Endothelial cell of umbilical vein (primary cell): ENCODE results near the gene NAV3. TPM values are rescaled to one million over a fixed set of nuclear protein-coding genes. Genes with fewer than 3 reads are reported as not detected.

ENCODE experiments used
- BruUV-seq: library from RNA; stranded (reverse); fragments of 400-500 nt; replicated peaks from 2 replicates; lab custom pipeline; 2021; lab: Mats Ljungman, UMichigan
- CTCF ChIA-PET: fragments of 300-600, 350-600 bp; sonication (Branson Sonifier 250); formaldehyde crosslinking; loops from one replicate; lab custom pipeline; 2021; ENCODE audit warnings: antibody characterized with exemption, inconsistent platforms; lab: Charles Lee
- POLR2A ChIA-PET: fragments of 300-600, 350-600 bp; sonication (Branson Sonifier 250); formaldehyde crosslinking; loops from one replicate; lab custom pipeline; 2021; ENCODE audit warnings: antibody characterized with exemption, inconsistent platforms; lab: Charles Lee
- DNase-seq: peaks from one replicate; pipeline ENCODE4 v3.0.0-alpha.2; 2011; ENCODE audit warnings: low read depth, low spot score
- FAIRE-seq: peaks from 2 replicates; lab custom pipeline; 2011; peaks lifted over from hg19 to GRCh38; lab: Jason Lieb, UNC
- H2AFZ ChIP-seq: 2 replicates; pipeline ENCODE4 v1.6.0; 2012; ENCODE audit warnings: low read depth, low read length, control low read depth, inconsistent platforms
- H3K27ac ChIP-seq: 2 replicates; pipeline ENCODE4 v1.5.1; 2011; ENCODE audit warnings: low read depth, mild to moderate bottlenecking, control low read depth, low read length, moderate library complexity; ENCODE audit not compliant: insufficient read depth
- H3K27me3 ChIP-seq, 2 experiments: 2 replicates each; pipeline versions ENCODE4 v1.6.0 to v1.6.1; 2011; ENCODE audit warnings: low read length in 2 of 2, mixed read lengths in 1 of 2; ENCODE audit not compliant: control insufficient read depth in 2 of 2, insufficient read depth in 2 of 2
- H3K36me3 ChIP-seq, 2 experiments: 2 replicates in 1 of 2; 3 replicates in 1 of 2; pipeline ENCODE4 v1.5.1; 2011; ENCODE audit warnings: low read length in 2 of 2, mild to moderate bottlenecking in 1 of 2, moderate library complexity in 1 of 2; ENCODE audit not compliant: control insufficient read depth in 2 of 2, insufficient read depth in 2 of 2; ENCODE audit errors: extremely low read depth in 1 of 2
- H3K4me1 ChIP-seq: 3 replicates; pipeline ENCODE4 v1.5.1; 2011; ENCODE audit warnings: mild to moderate bottlenecking, low read length; ENCODE audit not compliant: control insufficient read depth, insufficient read depth; ENCODE audit errors: extremely low read depth
- H3K4me2 ChIP-seq: 2 replicates; pipeline ENCODE4 v1.6.1; 2011; ENCODE audit warnings: low read length, control low read depth, mixed read lengths; ENCODE audit not compliant: insufficient read depth
- H3K4me3 ChIP-seq, 3 experiments: fragments of 200-600 bp in 1 of 3; sonication (generic), shearing (Covaris generic) in 1 of 3; replicated peaks in 1 of 3; 2 replicates each; pipeline ENCODE4 v1.5.1; 2011 to 2016; ENCODE audit warnings: control low read depth in 3 of 3, low read length in 3 of 3, mild to moderate bottlenecking in 2 of 3, inconsistent platforms in 1 of 3, low read depth in 1 of 3, moderate library complexity in 1 of 3; ENCODE audit not compliant: insufficient read depth in 1 of 3
- H3K79me2 ChIP-seq: 2 replicates; pipeline ENCODE4 v1.6.0; 2012; ENCODE audit warnings: low read length, inconsistent platforms; ENCODE audit not compliant: control insufficient read depth, insufficient read depth
- H3K9ac ChIP-seq: replicated peaks from 2 replicates; pipeline ENCODE3; 2011; ENCODE audit warnings: low read length, control low read depth; ENCODE audit not compliant: insufficient read depth; ENCODE audit errors: extremely low read depth
- H3K9me1 ChIP-seq: replicated peaks from 3 replicates; pipeline ENCODE4 v1.6.0; 2011; ENCODE audit warnings: mild to moderate bottlenecking, low read length; ENCODE audit not compliant: control insufficient read depth, insufficient read depth; ENCODE audit errors: extremely low read depth
- H3K9me3 ChIP-seq: replicated peaks from 2 replicates; pipeline ENCODE4 v1.5.1; 2012; ENCODE audit warnings: low read length, inconsistent platforms; ENCODE audit not compliant: control insufficient read depth, insufficient read depth
- H4K20me1 ChIP-seq: replicated peaks from 2 replicates; pipeline ENCODE3; 2011; ENCODE audit warnings: mild to moderate bottlenecking, low read length; ENCODE audit not compliant: control insufficient read depth, insufficient read depth; ENCODE audit errors: extremely low read depth
- EZH2 ChIP-seq: IDR thresholded peaks from 2 replicates; pipeline ENCODE4 v1.6.1; 2012; ENCODE audit warnings: borderline replicate concordance, low read depth, mild to moderate bottlenecking, moderate library complexity, low read length, inconsistent platforms; ENCODE audit not compliant: severe bottlenecking
- FOS ChIP-seq: IDR thresholded peaks from 2 replicates; pipeline ENCODE4 v1.6.1; 2011; ENCODE audit warnings: mild to moderate bottlenecking, low read length, moderate library complexity, borderline replicate concordance; ENCODE audit not compliant: insufficient read depth
- GATA2 ChIP-seq: IDR thresholded peaks from 2 replicates; pipeline ENCODE4 v1.7.0; 2011; ENCODE audit warnings: low read depth, mild to moderate bottlenecking, moderate library complexity, mixed read lengths, low read length; ENCODE audit not compliant: insufficient read length, insufficient read depth
- JUN ChIP-seq: IDR thresholded peaks from 2 replicates; pipeline ENCODE4 v1.6.1; 2011; ENCODE audit warnings: borderline replicate concordance, low read depth; ENCODE audit not compliant: insufficient read length, insufficient read depth
- MYC ChIP-seq: IDR thresholded peaks from one replicate; pipeline ENCODE4 v1.6.1; 2011; ENCODE audit warnings: mild to moderate bottlenecking, low read depth, low read length
- POLR2A ChIP-seq: IDR thresholded peaks from 2 replicates; pipeline ENCODE4 v1.6.1; 2012; ENCODE audit warnings: low read depth, mild to moderate bottlenecking, control low read depth, low read length
- POLR2AphosphoS5 ChIP-seq: IDR thresholded peaks from 2 replicates; pipeline ENCODE4 v1.6.1; 2012; ENCODE audit warnings: low read depth, mild to moderate bottlenecking, control low read depth, low read length, moderate library complexity; ENCODE audit not compliant: insufficient read depth
- dilution Hi-C: fragments of 300-500 bp; cut with MboI; formaldehyde crosslinking; loops from one replicate; pipeline ENCODE4 v1.15.0; 2019; ENCODE audit warnings: low sequenced_read_pairs; ENCODE audit not compliant: extremely low pct_ligation_motif_present
- intact Hi-C: fragments of 100-400 bp; cut with micrococcal nuclease; formaldehyde crosslinking; loops from one replicate; pipeline ENCODE4 v1.10.0; 2022
- polyA plus RNA-seq, 4 experiments: library from polyadenylated mRNA; depleted of rRNA in 3 of 4; stranded (reverse) in 3 of 4; unstranded in 1 of 4; fragments of >200 nt; gene quantifications; 2 replicates each; pipeline versions ENCODE4 v1.2.1 to v1.2.3, GENCODE V29; 2011 to 2012; ENCODE audit warnings: missing spikeins in 1 of 4
- total RNA-seq: library from RNA; stranded (reverse); gene quantifications from 2 replicates; pipeline ENCODE4 v1.2.3, GENCODE V29; 2021
- TF ChIP-seq, protein P1 (sequence below): IDR thresholded peaks from 2 replicates; pipeline ENCODE4 v1.6.1; 2011; ENCODE audit not compliant: insufficient read depth, insufficient read length
- TF ChIP-seq, protein P2 (sequence below), 2 donors: IDR thresholded peaks; 1 replicate in 1 of 2; 2 replicates in 1 of 2; pipeline ENCODE4 v1.5.1; 2011; ENCODE audit warnings: low read length in 2 of 2, mild to moderate bottlenecking in 2 of 2, moderate library complexity in 2 of 2, control low read depth in 1 of 2, inconsistent platforms in 1 of 2, low read depth in 1 of 2; ENCODE audit not compliant: insufficient read depth in 1 of 2; ENCODE audit errors: extremely low read depth in 1 of 2

Gene NAV3
- total and polyA plus RNA-seq, 2 donors (not counting 3 experiments of a cell fraction or from before 2014, with no cell fraction given), result 6.7 to 40.1 TPM

GRCh38 chr12:77980782-77981181 lies 150.1 kb downstream of the NAV3 start:
- no peaks in the 10 kb centered on the region for H3K9me1 ChIP-seq
- H3K27ac ChIP-seq, result peak overlapping the region; percentile 17
- peak overlapping the region; percentile 66 for H3K4me2 ChIP-seq
- H2AFZ ChIP-seq, result no peak overlapping the region
- peaks cover 45% of the 10 kb centered on the region for H3K79me2 ChIP-seq
- FAIRE-seq, result no peak
- H3K36me3 ChIP-seq, result no peaks in the 10 kb centered on the region
- no peak overlapping the region for H3K4me3 ChIP-seq
- H3K9ac ChIP-seq, result no peak overlapping the region
- no peaks in the 10 kb centered on the region for H4K20me1 ChIP-seq
- ChIA-PET CTCF (interaction anchor here (0.7 to 1.6 kb wide), 5 partner anchors 10 to 41 kb away, joined by 3 to 4 read pairs (median 3); no protein-coding TSS in a partner anchor), POLR2A (no interaction called here)
- H3K27me3 ChIP-seq, result no peaks in the 10 kb centered on the region
- intact Hi-C loops (loop anchor here (2.0 to 5.0 kb wide), 2 partner anchors 40 to 902 kb away; no protein-coding TSS in a partner anchor), dilution Hi-C loops (no loop called here)
- peak; percentile 48 for DNase-seq
- no TSS peak for BruUV-seq
- TF ChIP-seq, protein P1, sequence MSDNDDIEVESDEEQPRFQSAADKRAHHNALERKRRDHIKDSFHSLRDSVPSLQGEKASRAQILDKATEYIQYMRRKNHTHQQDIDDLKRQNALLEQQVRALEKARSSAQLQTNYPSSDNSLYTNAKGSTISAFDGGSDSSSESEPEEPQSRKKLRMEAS, result no peak
- no peak for TF ChIP-seq EZH2
- no peak for TF ChIP-seq POLR2AphosphoS5
- no peak for TF ChIP-seq MYC
- TF ChIP-seq GATA2, result no peak
- TF ChIP-seq FOS, result no peak
- TF ChIP-seq, protein P2, sequence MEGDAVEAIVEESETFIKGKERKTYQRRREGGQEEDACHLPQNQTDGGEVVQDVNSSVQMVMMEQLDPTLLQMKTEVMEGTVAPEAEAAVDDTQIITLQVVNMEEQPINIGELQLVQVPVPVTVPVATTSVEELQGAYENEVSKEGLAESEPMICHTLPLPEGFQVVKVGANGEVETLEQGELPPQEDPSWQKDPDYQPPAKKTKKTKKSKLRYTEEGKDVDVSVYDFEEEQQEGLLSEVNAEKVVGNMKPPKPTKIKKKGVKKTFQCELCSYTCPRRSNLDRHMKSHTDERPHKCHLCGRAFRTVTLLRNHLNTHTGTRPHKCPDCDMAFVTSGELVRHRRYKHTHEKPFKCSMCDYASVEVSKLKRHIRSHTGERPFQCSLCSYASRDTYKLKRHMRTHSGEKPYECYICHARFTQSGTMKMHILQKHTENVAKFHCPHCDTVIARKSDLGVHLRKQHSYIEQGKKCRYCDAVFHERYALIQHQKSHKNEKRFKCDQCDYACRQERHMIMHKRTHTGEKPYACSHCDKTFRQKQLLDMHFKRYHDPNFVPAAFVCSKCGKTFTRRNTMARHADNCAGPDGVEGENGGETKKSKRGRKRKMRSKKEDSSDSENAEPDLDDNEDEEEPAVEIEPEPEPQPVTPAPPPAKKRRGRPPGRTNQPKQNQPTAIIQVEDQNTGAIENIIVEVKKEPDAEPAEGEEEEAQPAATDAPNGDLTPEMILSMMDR (IDR thresholded peaks at IDR 0.05; ENCODE audit: extremely low read depth in 1 of 2, insufficient read depth in 1 of 2, low read depth in 1 of 2, low read length in 2 of 2), result no peak
- TF ChIP-seq POLR2A, result no peak
- TF ChIP-seq JUN, result no peak
- H3K4me1 ChIP-seq, result peaks cover 34% of the 10 kb centered on the region
- no peaks in the 10 kb centered on the region for H3K9me3 ChIP-seq
